GM10248 (cell line): ENCODE data around the gene MKRN2.

Source experiments
- CTCF ChIA-PET: fragments of 300-600 bp; sonication (Branson Sonifier 250); formaldehyde crosslinking; extraction: SDS; loops from one replicate; lab custom pipeline; 2021; ENCODE audit warnings: antibody characterized with exemption; lab: Yijun Ruan, JAX
- POLR2A ChIA-PET: fragments of 350-650 bp; sonication (Branson Sonifier 250); formaldehyde crosslinking; extraction: SDS; loops from one replicate; lab custom pipeline; 2020; ENCODE audit warnings: antibody characterized with exemption; lab: Yijun Ruan, JAX
- DNase-seq: peaks from one replicate; pipeline ENCODE4 v3.0.0; 2012; ENCODE audit errors: extremely low spot score
- TF ChIP-seq, protein P1 (sequence below): IDR thresholded peaks from 2 replicates; pipeline ENCODE4 v1.5.1; 2012; ENCODE audit warnings: mild to moderate bottlenecking, low read depth; ENCODE audit errors: extremely low read depth, missing control alignments, control extremely low read depth

MKRN2 gene

GRCh38 chr3:12571986-12572385 is 15.1 kb downstream of the MKRN2 start:
- ChIA-PET CTCF (interaction anchor here (1.0 kb wide), 2 partner anchors 13 to 15 kb away, joined by 3 read pairs; no protein-coding TSS in a partner anchor), POLR2A (no interaction called here)
- no peak for DNase-seq
- TF ChIP-seq, protein P1, sequence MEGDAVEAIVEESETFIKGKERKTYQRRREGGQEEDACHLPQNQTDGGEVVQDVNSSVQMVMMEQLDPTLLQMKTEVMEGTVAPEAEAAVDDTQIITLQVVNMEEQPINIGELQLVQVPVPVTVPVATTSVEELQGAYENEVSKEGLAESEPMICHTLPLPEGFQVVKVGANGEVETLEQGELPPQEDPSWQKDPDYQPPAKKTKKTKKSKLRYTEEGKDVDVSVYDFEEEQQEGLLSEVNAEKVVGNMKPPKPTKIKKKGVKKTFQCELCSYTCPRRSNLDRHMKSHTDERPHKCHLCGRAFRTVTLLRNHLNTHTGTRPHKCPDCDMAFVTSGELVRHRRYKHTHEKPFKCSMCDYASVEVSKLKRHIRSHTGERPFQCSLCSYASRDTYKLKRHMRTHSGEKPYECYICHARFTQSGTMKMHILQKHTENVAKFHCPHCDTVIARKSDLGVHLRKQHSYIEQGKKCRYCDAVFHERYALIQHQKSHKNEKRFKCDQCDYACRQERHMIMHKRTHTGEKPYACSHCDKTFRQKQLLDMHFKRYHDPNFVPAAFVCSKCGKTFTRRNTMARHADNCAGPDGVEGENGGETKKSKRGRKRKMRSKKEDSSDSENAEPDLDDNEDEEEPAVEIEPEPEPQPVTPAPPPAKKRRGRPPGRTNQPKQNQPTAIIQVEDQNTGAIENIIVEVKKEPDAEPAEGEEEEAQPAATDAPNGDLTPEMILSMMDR = no peak

GRCh38 chr3:12574131-12574530 is 17.2 kb downstream of the MKRN2 start:
- no peak for DNase-seq
- CTCF ChIA-PET = interaction anchor here (2.1 kb wide), 1 partner anchor 11 kb away, joined by 5 read pairs; no protein-coding TSS in a partner anchor
- TF ChIP-seq, protein P1 = no peak
- POLR2A ChIA-PET = no interaction called here

DNA sequence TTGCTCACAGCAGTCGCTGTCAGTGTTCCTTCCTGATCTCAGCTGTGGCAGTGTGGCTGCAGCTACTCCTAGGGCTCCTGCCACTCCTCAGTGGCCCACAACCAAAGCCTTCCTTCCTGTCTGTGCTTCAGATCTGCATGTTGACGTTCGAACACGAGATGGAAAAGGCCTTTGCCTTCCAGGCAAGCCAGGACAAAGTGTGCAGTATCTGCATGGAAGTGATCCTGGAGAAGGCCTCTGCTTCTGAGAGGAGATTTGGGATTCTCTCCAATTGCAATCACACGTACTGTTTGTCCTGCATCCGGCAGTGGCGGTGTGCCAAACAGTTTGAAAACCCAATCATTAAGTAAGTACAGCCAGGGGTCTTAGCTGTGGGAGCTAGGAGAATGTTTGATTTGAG is 17.8 kb downstream of the MKRN2 start:
- ChIA-PET POLR2A (interaction anchor here (0.5 kb wide), 1 partner anchor 22 kb away, joined by 3 read pairs; no protein-coding TSS in a partner anchor), CTCF (interaction anchor here (2.0 to 2.1 kb wide), 2 partner anchors 10 to 16 kb away, joined by 4 to 5 read pairs; no protein-coding TSS in a partner anchor)
- TF ChIP-seq, protein P1 = no peak
- DNase-seq = no peak

DNA sequence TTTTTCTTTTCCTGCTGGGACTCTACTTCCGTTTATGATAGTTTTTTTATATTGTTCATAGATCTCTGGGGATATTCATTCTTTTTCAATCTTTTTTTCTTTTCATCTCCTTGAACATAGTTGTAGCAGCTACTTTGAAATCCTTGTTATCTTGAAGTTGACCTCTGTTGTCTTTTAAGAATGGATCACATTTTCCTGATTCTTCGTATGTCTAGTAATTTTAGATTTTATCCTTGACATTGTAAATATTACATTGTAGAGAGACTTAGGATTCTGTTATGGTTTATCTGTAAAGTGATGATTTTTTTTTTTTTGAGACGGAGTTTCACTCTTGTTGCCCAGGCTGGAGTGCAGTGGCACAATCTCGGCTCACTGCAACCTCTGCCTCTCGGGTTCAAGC is 20.5 kb downstream of the MKRN2 start:
- TF ChIP-seq, protein P1 = no peak
- POLR2A ChIA-PET = no interaction called here
- no peak for DNase-seq

GRCh38 chr3:12578742-12579141 is 21.9 kb downstream of the MKRN2 start:
- DNase-seq = no peak
- CTCF ChIA-PET = interaction anchor here (1.5 to 2.5 kb wide), 2 partner anchors 9 to 18 kb away, joined by 4 to 6 read pairs; no protein-coding TSS in a partner anchor
- POLR2A ChIA-PET = no interaction called here
- TF ChIP-seq, protein P1 = no peak

More for the DNA sequence above, 20.5 kb downstream of the MKRN2 start:
- CTCF ChIA-PET = interaction anchor here (1.3 to 2.5 kb wide), 2 partner anchors 16 to 20 kb away, joined by 3 to 6 read pairs; no protein-coding TSS in a partner anchor

GRCh38 chr3:12579456-12579855 is 22.6 kb downstream of the MKRN2 start:
- CTCF ChIA-PET = interaction anchor here (1.5 kb wide), 1 partner anchor 10 kb away, joined by 4 read pairs; no protein-coding TSS in a partner anchor
- TF ChIP-seq, protein P1 = no peak
- DNase-seq = no peak
- POLR2A ChIA-PET = no interaction called here
